ENCODE results near the gene TRIM28.

TRIM28 gene

DNA sequence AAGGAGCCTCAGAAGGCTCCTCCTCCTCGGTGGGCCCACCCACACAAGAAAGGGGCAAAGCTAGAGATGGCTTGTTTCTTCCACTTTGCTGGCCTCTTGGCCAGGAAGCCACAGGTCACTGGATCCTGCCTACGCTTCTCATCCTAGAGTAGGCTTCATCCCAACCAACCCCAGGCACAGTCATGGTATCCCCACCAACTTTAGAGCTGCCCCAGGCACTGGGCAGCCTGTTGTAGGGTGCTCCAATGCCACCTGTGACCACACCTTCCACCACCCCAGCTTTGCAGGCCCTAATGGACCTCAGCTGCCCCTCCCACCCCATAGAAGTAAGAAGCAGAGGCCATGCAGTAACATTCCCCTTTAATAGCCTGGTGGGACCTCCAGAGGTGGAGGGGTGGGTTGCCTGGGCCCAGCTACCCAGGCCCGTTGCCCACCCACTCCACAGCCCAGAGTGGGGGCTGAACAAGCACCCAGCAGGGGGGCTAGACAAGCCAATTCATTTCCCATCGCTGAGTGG, 11.6 kb downstream of the TRIM28 start:
- Histone ChIP-seq H3K27ac (ENCODE audit: low read depth, low read length) (peak overlapping the region; percentile 92), H3K36me3 (ENCODE audit: control insufficient read depth, insufficient read depth, low read length) (peaks cover 25% of the 10 kb centered on the region), H3K4me3 (ENCODE audit: low read length) (peak overlapping the region; percentile 89), H3K27me3 (ENCODE audit: control insufficient read depth, insufficient read depth, low read length) (no peaks in the 10 kb centered on the region), H3K9ac (ENCODE audit: low read length) (peak overlapping the region; percentile 50), H3K4me1 (ENCODE audit: control insufficient read depth, insufficient read depth, low read length) (peaks cover 17% of the 10 kb centered on the region)

DNA sequence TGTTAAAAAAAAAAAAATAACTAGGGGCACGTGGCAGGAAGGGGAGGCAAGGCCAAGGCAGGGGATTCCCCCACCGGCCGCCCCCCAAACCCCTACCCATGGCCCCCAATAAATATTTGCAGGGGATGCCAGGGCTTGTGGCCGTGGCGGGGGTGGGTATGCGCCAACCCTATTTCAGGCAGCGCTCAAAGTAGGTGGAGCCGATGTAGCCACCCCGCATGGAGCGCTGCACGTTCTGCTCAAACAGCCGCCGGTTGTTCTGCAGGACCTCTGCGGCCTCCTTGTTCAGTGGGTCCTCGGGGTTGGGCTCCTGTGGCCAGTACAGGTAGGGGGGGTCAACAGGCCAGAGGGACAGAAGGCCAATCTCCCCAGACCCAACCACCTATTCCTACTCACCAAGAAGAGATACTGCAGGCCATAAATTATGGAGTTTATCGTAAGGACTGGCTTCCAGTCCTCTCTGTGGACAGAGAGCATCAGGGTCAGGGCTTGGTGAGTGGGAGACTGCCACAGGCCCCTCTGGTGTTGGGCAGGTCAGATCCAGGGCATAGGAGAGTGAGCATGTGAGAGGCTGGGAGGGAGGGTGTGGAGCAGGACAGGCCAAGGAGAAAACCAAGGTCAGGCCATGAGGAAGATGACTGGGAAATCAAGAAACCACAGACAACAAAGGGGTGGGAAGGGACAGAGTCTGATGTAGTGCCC, 12.2 kb downstream of the TRIM28 start:
- no peak overlapping the region for H3K27ac ChIP-seq (ENCODE audit: low read depth, low read length)

GRCh38 chr19:58556622-58557220, 12.9 kb downstream of the TRIM28 start:
- Histone ChIP-seq H3K4me3 (ENCODE audit: low read length) (peak overlapping the region; percentile 80), H3K36me3 (ENCODE audit: control insufficient read depth, insufficient read depth, low read length) (peaks cover 14% of the 10 kb centered on the region), H3K9ac (ENCODE audit: low read length) (peak overlapping the region; percentile 72), H3K27ac (ENCODE audit: low read depth, low read length) (no peak overlapping the region), H3K4me1 (ENCODE audit: control insufficient read depth, insufficient read depth, low read length) (peaks cover 18% of the 10 kb centered on the region), H3K27me3 (ENCODE audit: control insufficient read depth, insufficient read depth, low read length) (no peaks in the 10 kb centered on the region)

More for the DNA sequence above, 12.2 kb downstream of the TRIM28 start:
- H3K36me3 ChIP-seq (ENCODE audit: control insufficient read depth, insufficient read depth, low read length): peaks cover 19% of the 10 kb centered on the region
- no peak overlapping the region for H3K4me3 ChIP-seq (ENCODE audit: low read length)
- peaks cover 17% of the 10 kb centered on the region for H3K4me1 ChIP-seq (ENCODE audit: control insufficient read depth, insufficient read depth, low read length)
- no peaks in the 10 kb centered on the region for H3K27me3 ChIP-seq (ENCODE audit: control insufficient read depth, insufficient read depth, low read length)
- H3K9ac ChIP-seq (ENCODE audit: low read length): peak overlapping the region; percentile 38

- H3K4me3 ChIP-seq (ENCODE audit: low read length): peak overlapping the region; percentile 80
- H3K27ac ChIP-seq (ENCODE audit: low read depth, low read length): peak overlapping the region; percentile 84
- peak overlapping the region; percentile 72 for H3K9ac ChIP-seq (ENCODE audit: low read length)
- peaks cover 24% of the 10 kb centered on the region for H3K4me1 ChIP-seq (ENCODE audit: control insufficient read depth, insufficient read depth, low read length)
- H3K36me3 ChIP-seq (ENCODE audit: control insufficient read depth, insufficient read depth, low read length): peaks cover 10% of the 10 kb centered on the region
- H3K27me3 ChIP-seq (ENCODE audit: control insufficient read depth, insufficient read depth, low read length): peaks cover 3% of the 10 kb centered on the region
These were observed 13.6 kb downstream of the TRIM28 start for GRCh38 chr19:58557221-58558065.

DNA sequence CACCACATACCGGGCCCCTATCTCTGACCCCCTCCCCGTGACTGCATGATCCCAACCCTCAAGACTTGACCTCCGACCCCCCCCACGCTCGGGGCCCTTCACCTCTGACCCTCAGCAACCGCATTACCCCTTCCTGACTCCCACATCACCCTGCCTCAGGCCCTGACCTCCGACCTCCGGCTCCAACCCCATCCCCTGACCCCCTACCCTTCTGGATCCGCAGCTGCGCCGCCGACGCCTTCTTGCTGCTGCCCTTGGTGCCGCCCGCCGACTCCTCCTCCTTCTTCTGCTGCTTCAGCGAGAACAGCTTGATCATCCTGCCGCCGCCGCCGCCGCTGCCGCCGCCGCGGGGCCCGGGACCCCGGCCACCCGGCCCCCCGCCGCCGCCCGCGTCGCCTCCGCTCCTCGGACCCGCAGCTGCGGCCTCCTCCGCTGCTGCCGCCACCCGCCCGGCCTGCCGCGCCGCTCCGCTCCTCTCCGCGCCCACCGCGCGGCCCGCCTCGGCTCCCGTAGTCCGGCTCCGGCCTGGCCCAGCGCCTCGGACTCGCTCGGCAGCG, 14.3 kb downstream of the TRIM28 start, which contains the start of gene UBE2M:
UBE2M (minus strand) TSS at position 546 of the 557 bp plus-strand sequence; CDS start at position 316, 230 bp downstream.
- Histone ChIP-seq H3K4me3 (ENCODE audit: low read length) (peak within 1 kb of the TSS; percentile 98), H3K27me3 (ENCODE audit: control insufficient read depth, insufficient read depth, low read length) (peaks cover 3% of the 10 kb centered on the region), H3K36me3 (ENCODE audit: control insufficient read depth, insufficient read depth, low read length) (peaks cover 10% of the 10 kb centered on the region), H3K4me1 (ENCODE audit: control insufficient read depth, insufficient read depth, low read length) (peaks cover 28% of the 10 kb centered on the region), H3K9ac (ENCODE audit: low read length) (peak within 1 kb of the TSS; percentile 99), H3K27ac (ENCODE audit: low read depth, low read length) (peak within 1 kb of the TSS; percentile 99)

DNA sequence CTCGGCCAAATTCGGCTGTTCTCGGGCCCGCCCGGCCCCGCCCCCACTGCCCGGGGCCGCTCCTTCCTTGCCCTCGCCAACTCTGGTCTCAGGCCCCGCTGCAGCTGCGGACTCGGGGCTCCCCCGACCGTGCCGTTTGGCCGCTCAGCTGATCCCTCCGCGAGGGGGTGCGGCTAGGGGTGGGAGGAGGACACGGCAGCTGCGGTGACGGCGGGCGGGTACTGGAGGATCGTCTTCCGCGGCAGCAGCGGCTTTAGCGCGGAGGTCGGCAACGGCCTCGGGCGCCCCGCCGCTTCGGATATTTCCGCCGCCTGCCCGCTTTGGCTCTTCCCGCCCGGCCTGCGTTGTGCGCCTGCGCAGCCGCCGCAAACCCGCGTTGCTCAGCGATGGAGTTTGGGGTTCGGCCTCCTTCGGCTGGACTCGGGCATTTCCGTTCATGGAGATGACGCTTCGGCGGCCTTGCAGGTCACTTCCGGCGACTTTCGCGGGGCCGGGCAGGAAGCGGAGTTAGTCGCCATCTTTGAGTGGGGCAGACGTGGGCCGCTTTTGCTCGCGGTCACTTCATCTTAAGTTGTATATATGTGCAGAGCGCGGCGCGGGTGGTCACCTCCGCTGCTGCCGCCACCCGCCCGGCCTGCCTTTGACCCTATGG, 14.9 kb downstream of the TRIM28 start:
- peak overlapping the region; percentile 98 for H3K4me3 ChIP-seq (ENCODE audit: low read length)
- H3K27me3 ChIP-seq (ENCODE audit: control insufficient read depth, insufficient read depth, low read length): peaks cover 3% of the 10 kb centered on the region
- H3K36me3 ChIP-seq (ENCODE audit: control insufficient read depth, insufficient read depth, low read length): peaks cover 10% of the 10 kb centered on the region
- H3K9ac ChIP-seq (ENCODE audit: low read length): peak overlapping the region; percentile 99
- H3K27ac ChIP-seq (ENCODE audit: low read depth, low read length): peak overlapping the region; percentile 99
- peaks cover 31% of the 10 kb centered on the region for H3K4me1 ChIP-seq (ENCODE audit: control insufficient read depth, insufficient read depth, low read length)

- H3K4me1 ChIP-seq (ENCODE audit: control insufficient read depth, insufficient read depth, low read length): peaks cover 25% of the 10 kb centered on the region
- H3K9ac ChIP-seq (ENCODE audit: low read length): peak overlapping the region; percentile 99
- H3K36me3 ChIP-seq (ENCODE audit: control insufficient read depth, insufficient read depth, low read length): peaks cover 10% of the 10 kb centered on the region
- H3K27ac ChIP-seq (ENCODE audit: low read depth, low read length): peak overlapping the region; percentile 99
- peaks cover 3% of the 10 kb centered on the region for H3K27me3 ChIP-seq (ENCODE audit: control insufficient read depth, insufficient read depth, low read length)
- H3K4me3 ChIP-seq (ENCODE audit: low read length): peak overlapping the region; percentile 98
These were observed 15.6 kb downstream of the TRIM28 start for GRCh38 chr19:58559275-58560006.

GRCh38 chr19:58560007-58560887, 16.4 kb downstream of the TRIM28 start:
- Histone ChIP-seq H3K4me3 (ENCODE audit: low read length) (peak overlapping the region; percentile 98), H3K27me3 (ENCODE audit: control insufficient read depth, insufficient read depth, low read length) (peaks cover 3% of the 10 kb centered on the region), H3K27ac (ENCODE audit: low read depth, low read length) (no peak overlapping the region), H3K4me1 (ENCODE audit: control insufficient read depth, insufficient read depth, low read length) (peaks cover 24% of the 10 kb centered on the region), H3K36me3 (ENCODE audit: control insufficient read depth, insufficient read depth, low read length) (peaks cover 10% of the 10 kb centered on the region), H3K9ac (ENCODE audit: low read length) (peak overlapping the region; percentile 17)

DNA sequence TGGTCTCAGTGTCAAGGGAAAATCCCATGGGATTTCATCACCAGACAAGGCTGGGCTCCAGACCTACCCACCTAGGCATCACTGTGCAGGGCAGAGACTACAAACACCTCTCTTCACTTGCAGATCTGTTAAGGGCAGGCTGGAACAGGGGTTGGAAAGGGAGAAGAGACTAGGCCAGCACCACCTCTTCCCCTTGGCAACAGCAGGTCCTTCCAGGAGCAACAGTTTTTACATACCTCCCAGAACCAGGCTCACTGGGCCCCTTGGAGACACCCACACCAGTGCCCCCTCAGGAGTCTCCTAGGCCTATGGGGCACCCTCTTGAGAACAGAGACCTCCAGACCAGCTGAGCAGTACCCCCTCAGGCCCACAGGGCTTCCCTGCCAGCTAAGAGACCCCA, 17.1 kb downstream of the TRIM28 start:
- Histone ChIP-seq H3K27me3 (ENCODE audit: control insufficient read depth, insufficient read depth, low read length) (peaks cover 3% of the 10 kb centered on the region), H3K4me3 (ENCODE audit: low read length) (no peak overlapping the region), H3K27ac (ENCODE audit: low read depth, low read length) (no peak overlapping the region), H3K4me1 (ENCODE audit: control insufficient read depth, insufficient read depth, low read length) (peaks cover 20% of the 10 kb centered on the region), H3K9ac (ENCODE audit: low read length) (no peak overlapping the region), H3K36me3 (ENCODE audit: control insufficient read depth, insufficient read depth, low read length) (peaks cover 10% of the 10 kb centered on the region)

DNA sequence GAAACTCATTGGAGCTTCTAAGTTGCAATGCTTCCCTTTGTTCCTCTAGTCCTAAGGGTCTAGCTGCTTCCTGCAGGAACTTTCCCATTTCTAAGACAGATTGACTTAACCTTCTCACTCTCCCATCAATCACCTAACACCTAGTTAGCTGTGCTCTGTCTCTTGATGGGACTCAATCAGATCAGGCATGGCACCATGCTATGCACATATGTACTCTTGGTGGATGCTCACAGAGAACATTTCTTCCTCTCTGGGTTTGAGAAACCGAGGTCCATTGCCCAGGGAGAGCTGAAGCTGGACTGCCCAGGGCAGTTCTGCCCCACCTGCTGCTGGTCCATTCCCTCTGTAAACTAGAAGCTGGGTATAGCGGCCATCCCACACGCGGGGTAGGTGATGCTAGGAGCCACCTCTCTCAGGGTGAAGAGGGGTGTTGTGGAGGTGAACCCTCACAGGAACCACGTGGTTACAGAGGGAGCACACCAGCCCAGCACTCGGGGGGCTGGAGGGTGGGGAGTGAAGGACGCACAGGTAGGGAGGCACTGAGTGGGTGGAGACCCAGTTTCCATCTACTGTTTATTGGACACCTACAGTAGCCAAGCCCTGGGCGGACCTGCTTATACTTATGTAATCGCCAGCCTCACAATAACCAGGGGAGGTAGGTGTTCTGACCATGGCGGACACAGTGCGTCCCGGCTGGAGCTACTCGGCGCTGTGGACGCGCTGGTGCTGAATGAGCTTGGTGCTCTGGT, 17.7 kb downstream of the TRIM28 start:
- Histone ChIP-seq H3K36me3 (ENCODE audit: control insufficient read depth, insufficient read depth, low read length) (peaks cover 7% of the 10 kb centered on the region), H3K4me1 (ENCODE audit: control insufficient read depth, insufficient read depth, low read length) (peaks cover 20% of the 10 kb centered on the region), H3K27ac (ENCODE audit: low read depth, low read length) (peak overlapping the region; percentile 51), H3K27me3 (ENCODE audit: control insufficient read depth, insufficient read depth, low read length) (peaks cover 3% of the 10 kb centered on the region), H3K4me3 (ENCODE audit: low read length) (peak overlapping the region; percentile 67), H3K9ac (ENCODE audit: low read length) (peak overlapping the region; percentile 27)
